GM12873 (cell line): ENCODE results near the gene YBX1.

Experiments used
- TF ChIP-seq, protein P1 (sequence below): IDR thresholded peaks from 2 replicates; pipeline ENCODE4 v1.5.1; 2012; ENCODE audit warnings: low read depth, mild to moderate bottlenecking, moderate library complexity, low read length, control low read depth; ENCODE audit not compliant: insufficient read depth; ENCODE audit errors: missing control alignments

The YBX1 gene

DNA sequence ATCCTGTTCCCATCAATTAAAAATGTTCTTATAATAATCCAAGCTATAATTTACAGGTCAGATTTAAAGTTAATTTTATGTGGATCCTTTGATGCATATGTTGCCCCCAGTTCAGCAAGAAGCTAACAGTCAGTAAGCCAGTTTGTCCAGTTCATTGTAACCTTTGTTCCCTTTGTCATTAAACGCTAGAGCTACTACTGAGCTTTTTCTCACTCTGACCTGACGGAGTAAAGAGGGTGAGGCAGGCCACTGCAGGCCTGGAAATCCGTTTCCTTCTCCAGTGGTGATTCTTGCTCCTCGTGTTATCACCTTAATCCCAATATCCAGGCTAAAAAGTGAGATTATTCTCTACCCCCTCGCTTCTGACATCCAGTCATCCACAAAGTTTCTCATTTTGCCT lies 10.2 kb downstream of the YBX1 start:
- TF ChIP-seq, protein P1, sequence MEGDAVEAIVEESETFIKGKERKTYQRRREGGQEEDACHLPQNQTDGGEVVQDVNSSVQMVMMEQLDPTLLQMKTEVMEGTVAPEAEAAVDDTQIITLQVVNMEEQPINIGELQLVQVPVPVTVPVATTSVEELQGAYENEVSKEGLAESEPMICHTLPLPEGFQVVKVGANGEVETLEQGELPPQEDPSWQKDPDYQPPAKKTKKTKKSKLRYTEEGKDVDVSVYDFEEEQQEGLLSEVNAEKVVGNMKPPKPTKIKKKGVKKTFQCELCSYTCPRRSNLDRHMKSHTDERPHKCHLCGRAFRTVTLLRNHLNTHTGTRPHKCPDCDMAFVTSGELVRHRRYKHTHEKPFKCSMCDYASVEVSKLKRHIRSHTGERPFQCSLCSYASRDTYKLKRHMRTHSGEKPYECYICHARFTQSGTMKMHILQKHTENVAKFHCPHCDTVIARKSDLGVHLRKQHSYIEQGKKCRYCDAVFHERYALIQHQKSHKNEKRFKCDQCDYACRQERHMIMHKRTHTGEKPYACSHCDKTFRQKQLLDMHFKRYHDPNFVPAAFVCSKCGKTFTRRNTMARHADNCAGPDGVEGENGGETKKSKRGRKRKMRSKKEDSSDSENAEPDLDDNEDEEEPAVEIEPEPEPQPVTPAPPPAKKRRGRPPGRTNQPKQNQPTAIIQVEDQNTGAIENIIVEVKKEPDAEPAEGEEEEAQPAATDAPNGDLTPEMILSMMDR, result no peak

DNA sequence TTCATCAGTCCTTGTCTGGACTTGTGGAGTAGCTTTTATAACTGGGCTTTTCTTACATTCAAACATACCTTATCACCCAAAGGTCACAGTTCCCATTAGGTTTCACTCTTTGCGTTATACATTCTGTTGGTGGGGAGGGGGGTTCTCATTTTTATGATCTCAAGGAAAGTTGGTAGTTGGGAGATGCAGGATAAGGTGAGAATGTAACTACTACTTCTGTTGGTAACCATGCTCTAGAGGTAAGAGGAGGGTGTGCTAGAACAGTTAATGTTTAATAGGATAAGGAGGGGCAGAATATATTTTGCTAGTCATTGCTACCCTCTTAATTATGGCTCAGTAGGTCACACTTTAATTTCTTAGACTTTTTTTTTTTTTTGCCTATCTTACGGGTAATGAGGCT lies 10.7 kb downstream of the YBX1 start:
- TF ChIP-seq, protein P1, result no peak

DNA sequence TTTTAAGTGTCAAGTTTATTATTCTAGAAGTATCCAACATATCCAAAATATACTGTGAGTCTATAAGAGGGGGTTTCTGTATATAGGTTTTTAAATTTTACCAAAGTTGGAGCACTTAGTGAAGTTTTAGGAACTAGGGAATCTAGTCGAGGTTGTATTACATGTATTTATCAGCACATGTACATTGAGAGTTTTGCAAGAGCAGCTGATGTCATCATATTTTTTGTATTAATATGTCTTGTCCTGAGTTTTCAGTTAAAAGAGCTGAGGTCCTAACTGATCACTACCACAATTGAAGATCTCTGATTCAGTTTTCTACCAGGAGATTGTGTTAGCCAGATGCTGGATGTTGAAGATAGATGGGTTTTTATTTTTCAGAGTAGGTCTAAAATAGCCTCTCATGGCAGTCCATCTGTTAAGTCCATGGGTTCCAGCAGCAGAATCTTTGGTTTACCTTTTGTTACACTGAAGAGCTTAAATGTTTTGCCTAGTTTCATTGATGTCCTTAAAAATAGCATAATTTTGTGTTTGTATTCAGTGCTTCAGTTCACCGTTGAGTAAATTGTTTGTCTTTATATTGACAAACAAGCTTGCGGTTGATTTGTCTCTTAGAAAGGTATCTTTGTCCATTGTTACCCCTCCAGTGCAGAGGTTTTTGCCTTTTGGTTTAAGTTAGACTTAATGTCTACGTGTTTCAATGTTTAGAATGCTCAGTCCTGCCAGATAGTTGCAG lies 16.0 kb downstream of the YBX1 start:
- TF ChIP-seq, protein P1, result no peak

DNA sequence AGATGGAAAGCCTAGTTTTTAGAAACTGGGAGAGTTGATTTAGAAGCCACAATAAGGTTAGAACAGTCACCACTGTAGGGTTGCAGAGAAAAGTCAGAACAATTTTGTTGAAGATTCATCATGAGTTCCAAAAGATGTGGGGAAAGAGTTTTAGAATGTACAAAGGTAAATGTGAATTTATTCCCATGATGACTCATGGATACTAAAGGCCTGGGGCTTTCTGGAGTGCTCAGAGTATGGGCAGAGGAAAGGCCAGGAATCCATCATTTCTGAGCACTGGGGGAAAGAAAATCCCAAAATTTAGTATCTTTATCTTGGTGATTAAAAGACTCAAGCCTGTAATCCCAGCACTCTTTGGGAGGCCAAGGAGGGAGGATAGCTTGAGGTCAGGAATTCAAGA lies 17.8 kb downstream of the YBX1 start:
- TF ChIP-seq, protein P1, result no peak

DNA sequence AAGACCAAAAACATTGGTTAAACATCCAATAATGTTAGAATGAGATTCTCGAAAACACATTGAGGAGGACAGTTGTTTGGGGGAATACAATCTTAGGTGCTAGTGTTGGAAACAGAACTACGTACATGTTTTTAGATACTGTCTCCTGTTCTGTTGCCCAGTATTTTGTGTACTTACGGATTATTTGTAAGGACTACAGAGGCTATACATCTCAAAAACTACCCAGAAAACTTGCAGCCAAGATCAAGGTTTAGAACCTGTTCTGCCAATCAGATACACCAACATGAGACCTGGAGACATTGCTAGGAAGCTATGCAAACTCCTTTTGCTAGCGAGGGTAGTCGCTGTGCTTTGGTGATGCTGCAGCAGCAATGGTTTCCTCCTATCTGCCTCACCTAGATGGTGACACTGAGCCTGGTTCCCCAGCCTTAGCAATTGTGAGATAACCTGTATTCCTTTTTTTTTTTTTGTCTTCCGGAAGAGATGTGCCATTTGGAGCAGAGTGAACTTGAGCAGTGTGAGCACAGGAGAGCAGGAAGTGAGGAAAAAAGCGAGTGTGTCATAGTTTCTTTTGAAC lies 21.8 kb downstream of the YBX1 start:
- TF ChIP-seq, protein P1, result no peak

DNA sequence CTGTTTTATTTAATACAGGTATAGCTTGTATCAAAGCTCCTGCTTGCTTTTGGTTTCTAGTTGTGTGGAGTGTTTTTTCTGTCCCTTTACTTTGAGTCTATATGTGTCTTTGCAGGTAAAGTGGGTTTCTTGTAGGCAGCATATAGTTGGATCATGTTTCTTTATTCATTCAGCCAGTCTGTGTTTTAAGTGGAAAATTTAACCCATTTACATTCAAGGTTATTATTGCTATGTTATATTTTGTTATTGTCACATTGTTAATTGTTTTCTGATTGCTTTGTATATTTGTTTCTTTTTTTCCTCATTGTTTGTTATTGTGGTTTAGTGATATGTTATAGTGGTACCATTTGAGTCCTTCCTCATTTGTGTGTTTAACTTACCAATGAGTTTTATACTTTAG lies 31.1 kb downstream of the YBX1 start:
- TF ChIP-seq, protein P1, result no peak

DNA sequence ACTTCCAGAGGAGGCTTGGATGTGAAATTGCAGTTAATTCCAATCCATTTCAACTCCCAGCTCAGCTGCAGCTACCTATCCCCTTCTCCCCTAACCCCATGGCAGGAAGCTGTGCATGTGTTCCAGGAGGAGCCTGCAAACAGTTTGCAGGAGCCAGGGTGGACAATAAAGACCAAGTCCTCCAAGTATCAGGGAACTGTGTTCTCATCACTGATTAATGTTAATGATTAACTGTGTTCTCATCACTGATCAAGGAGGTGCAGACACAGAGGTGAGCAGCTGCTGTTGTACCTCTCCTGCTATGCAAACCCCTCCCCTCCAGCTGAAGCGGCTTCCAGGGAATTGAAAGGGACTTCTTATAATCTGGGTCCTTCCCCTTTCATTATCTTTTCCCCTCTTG lies 38.6 kb downstream of the YBX1 start:
- TF ChIP-seq, protein P1, result no peak
